ENCODE results near the gene MYO1E. TPM values are rescaled to one million over a fixed set of nuclear protein-coding genes. Genes with fewer than 3 reads are reported as not detected.
A peak's percentile ranks its signal among the peaks of the same experiment; 100 is the strongest.

Gene MYO1E
- total and polyA plus RNA-seq, 4 donors: 20.9 to 84.2 (median 52.4) TPM

GRCh38 chr15:59096429-59096828 lies 276.2 kb downstream of the MYO1E start:
- H3K4me3 ChIP-seq: no peak overlapping the region
- ATAC-seq (ENCODE audit: insufficient read depth, low FRiP score): no peak
- no peak for DNase-seq
- no peaks in the 10 kb centered on the region for H3K27me3 ChIP-seq (ENCODE audit: control insufficient read depth in 3 of 3, insufficient read depth in 3 of 3, low read length in 2 of 3)
- H3K4me1 ChIP-seq (ENCODE audit: control insufficient read depth in 5 of 5, insufficient read depth in 5 of 5, low read length in 5 of 5): no peaks in the 10 kb centered on the region
- no peak overlapping the region for H3K27ac ChIP-seq (ENCODE audit: low read depth in 1 of 2, low read length in 1 of 2)
- no peak for TF ChIP-seq CTCF (IDR thresholded peaks at IDR 0.05; ENCODE audit: control extremely low read depth, extremely low read depth)
- 93 to 97% methylated on average over 3 of the region's 3 CpGs for WGBS, 2 donors
- H3K9ac ChIP-seq (ENCODE audit: insufficient read depth in 1 of 2, low read length in 2 of 2): no peak overlapping the region
- H3K36me3 ChIP-seq (ENCODE audit: control insufficient read depth in 4 of 4, insufficient read depth in 4 of 4, low read length in 4 of 4): peaks cover 17 to 35% (median 22%) of the 10 kb centered on the region in 4 donors
- no peaks in the 10 kb centered on the region for H3K9me3 ChIP-seq (ENCODE audit: control insufficient read depth in 4 of 4, insufficient read depth in 3 of 4, low read length in 3 of 4)

- 89 to 93% methylated on average over 1 of the region's 1 CpG for whole genome bisulfite sequencing, 2 donors
- no peaks in the 10 kb centered on the region for H3K4me1 ChIP-seq (ENCODE audit: control insufficient read depth in 5 of 5, insufficient read depth in 5 of 5, low read length in 5 of 5)
- H3K36me3 ChIP-seq (ENCODE audit: control insufficient read depth in 4 of 4, insufficient read depth in 4 of 4, low read length in 4 of 4): peaks cover 16 to 44% (median 23%) of the 10 kb centered on the region in 4 donors
- H3K9ac ChIP-seq (ENCODE audit: insufficient read depth in 1 of 2, low read length in 2 of 2): no peak overlapping the region
- ATAC-seq (ENCODE audit: insufficient read depth, low FRiP score): no peak
- no peak overlapping the region for H3K4me3 ChIP-seq
- no peak for DNase-seq
- no peak overlapping the region for H3K27ac ChIP-seq (ENCODE audit: low read depth in 1 of 2, low read length in 1 of 2)
- no peaks in the 10 kb centered on the region for H3K9me3 ChIP-seq (ENCODE audit: control insufficient read depth in 4 of 4, insufficient read depth in 3 of 4, low read length in 3 of 4)
- TF ChIP-seq CTCF (IDR thresholded peaks at IDR 0.05; ENCODE audit: control extremely low read depth, extremely low read depth): no peak
- H3K27me3 ChIP-seq (ENCODE audit: control insufficient read depth in 3 of 3, insufficient read depth in 3 of 3, low read length in 2 of 3): no peaks in the 10 kb centered on the region
Measured at GRCh38 chr15:59094077-59094476, 278.6 kb downstream of the MYO1E start.

- WGBS, 2 donors: 97 to 100% methylated on average over 2 of the region's 2 CpGs
- ATAC-seq (ENCODE audit: insufficient read depth, low FRiP score) (no peak), DNase-seq (no peak)
- Histone ChIP-seq H3K4me3 (no peak overlapping the region), H3K9me3 (ENCODE audit: control insufficient read depth in 4 of 4, insufficient read depth in 3 of 4, low read length in 3 of 4) (no peaks in the 10 kb centered on the region), H3K27me3 (ENCODE audit: control insufficient read depth in 3 of 3, insufficient read depth in 3 of 3, low read length in 2 of 3) (no peaks in the 10 kb centered on the region), H3K27ac (ENCODE audit: low read depth in 1 of 2, low read length in 1 of 2) (no peak overlapping the region), H3K4me1 (ENCODE audit: control insufficient read depth in 5 of 5, insufficient read depth in 5 of 5, low read length in 5 of 5) (no peaks in the 10 kb centered on the region), H3K9ac (ENCODE audit: insufficient read depth in 1 of 2, low read length in 2 of 2) (no peak overlapping the region), H3K36me3 (ENCODE audit: control insufficient read depth in 4 of 4, insufficient read depth in 4 of 4, low read length in 4 of 4) (peaks cover 16 to 34% (median 25%) of the 10 kb centered on the region in 4 donors)
- no peak for TF ChIP-seq CTCF (IDR thresholded peaks at IDR 0.05; ENCODE audit: control extremely low read depth, extremely low read depth)
Measured at GRCh38 chr15:59087731-59088130, 284.9 kb downstream of the MYO1E start.

Small RNAs within 50 kb of the gene (small RNA-seq; reads per million reads assigned to genes)
- gene MIR2116 (ENCODE audit: low replicate concordance) (0.29 reads per million, percentile 32 among the genes with 10 or more reads in this experiment), gene RF00019 (ENCODE audit: low replicate concordance) (not detected), gene RNU4-80P (ENCODE audit: low replicate concordance) (not detected), gene RNU6-212P (ENCODE audit: low replicate concordance) (not detected)

Other genes starting within 250 kb of the MYO1E start
- gene LDHAL6B, start 166.0 kb downstream of the MYO1E start, total RNA-seq: not detected
- gene LDHAL6B, start 166.0 kb downstream of the MYO1E start, polyA plus RNA-seq: under 1 TPM in 1 of 2 donors, not detected in 1; 0.05 TPM
- 1 to 10 TPM; 2.4 to 2.9 TPM for gene FAM81A, start 65.3 kb upstream of the MYO1E start, total RNA-seq
- gene FAM81A, start 65.3 kb upstream of the MYO1E start, polyA plus RNA-seq: 1 to 10 TPM in 1 of 2 donors, under 1 TPM in 1; 0.67 to 1.0 TPM
- gene GCNT3, start 238.9 kb upstream of the MYO1E start, total RNA-seq: 1 to 10 TPM in 1 of 2 donors, under 1 TPM in 1; 0.63 to 3.7 TPM
- gene GCNT3, start 238.9 kb upstream of the MYO1E start, polyA plus RNA-seq: 1 to 10 TPM in 1 of 2 donors, under 1 TPM in 1; 0.85 to 3.7 TPM

Measured in lung (tissue), 13 donors.